C4-2B (cell line): ENCODE measurements around the gene MTG2.

Experiments used
- ZFX ChIP-seq: fragments of 450-650 bp; IDR thresholded peaks from 2 replicates; pipeline ENCODE4 v1.6.1; 2017
- TF ChIP-seq, protein P1 (sequence below): fragments of 450-650 bp; conservative IDR thresholded peaks from 2 replicates; pipeline ENCODE4 v1.5.1; 2017; ENCODE audit warnings: mild to moderate bottlenecking

DNA sequence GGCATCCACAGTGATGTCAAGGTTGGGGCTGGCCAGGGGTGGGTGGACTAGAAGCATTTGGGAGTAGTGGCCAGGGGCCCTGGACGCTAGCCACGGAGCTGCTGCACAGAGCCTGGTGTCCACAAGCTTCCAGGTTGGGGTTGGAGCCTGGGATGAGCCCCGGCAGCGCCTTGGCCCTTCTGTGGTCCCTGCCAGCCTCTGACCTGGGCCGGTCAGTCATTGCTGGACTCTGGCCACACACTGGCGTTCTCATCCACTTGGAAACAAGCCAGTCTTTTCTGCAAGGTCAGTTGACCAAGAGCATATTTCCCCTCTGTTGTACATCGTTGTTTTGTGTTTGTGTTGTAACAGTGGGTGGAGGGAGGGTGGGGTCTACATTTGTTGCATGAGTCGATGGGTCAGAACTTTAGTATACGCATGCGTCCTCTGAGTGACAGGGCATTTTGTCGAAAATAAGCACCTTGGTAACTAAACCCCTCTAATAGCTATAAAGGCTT lies 48.0 kb upstream of the MTG2 start:
- TF ChIP-seq, protein P1, sequence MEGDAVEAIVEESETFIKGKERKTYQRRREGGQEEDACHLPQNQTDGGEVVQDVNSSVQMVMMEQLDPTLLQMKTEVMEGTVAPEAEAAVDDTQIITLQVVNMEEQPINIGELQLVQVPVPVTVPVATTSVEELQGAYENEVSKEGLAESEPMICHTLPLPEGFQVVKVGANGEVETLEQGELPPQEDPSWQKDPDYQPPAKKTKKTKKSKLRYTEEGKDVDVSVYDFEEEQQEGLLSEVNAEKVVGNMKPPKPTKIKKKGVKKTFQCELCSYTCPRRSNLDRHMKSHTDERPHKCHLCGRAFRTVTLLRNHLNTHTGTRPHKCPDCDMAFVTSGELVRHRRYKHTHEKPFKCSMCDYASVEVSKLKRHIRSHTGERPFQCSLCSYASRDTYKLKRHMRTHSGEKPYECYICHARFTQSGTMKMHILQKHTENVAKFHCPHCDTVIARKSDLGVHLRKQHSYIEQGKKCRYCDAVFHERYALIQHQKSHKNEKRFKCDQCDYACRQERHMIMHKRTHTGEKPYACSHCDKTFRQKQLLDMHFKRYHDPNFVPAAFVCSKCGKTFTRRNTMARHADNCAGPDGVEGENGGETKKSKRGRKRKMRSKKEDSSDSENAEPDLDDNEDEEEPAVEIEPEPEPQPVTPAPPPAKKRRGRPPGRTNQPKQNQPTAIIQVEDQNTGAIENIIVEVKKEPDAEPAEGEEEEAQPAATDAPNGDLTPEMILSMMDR, result no peak
- no peak for TF ChIP-seq ZFX
